Cardiac muscle cell (in vitro differentiated cells and primary cell): ENCODE results near the gene TMEM147. TPM values are rescaled to one million over a fixed set of nuclear protein-coding genes. Genes with fewer than 3 reads are reported as not detected.

Source experiments
- DNase-seq, 2 donors: peaks; one replicate each; pipeline versions ENCODE4 v3.0.0 to v3.0.0-alpha.2; 2010 to 2017; ENCODE audit warnings: low read depth in 1 of 2, low spot score in 1 of 2
- H3K27ac ChIP-seq: fragments of 200-600 bp; sonication (generic); 2 replicates; pipeline ENCODE4 v1.5.1; 2016
- H3K27me3 ChIP-seq: fragments of 200-600 bp; sonication (generic); 2 replicates; pipeline ENCODE4 v1.6.0; 2016; ENCODE audit warnings: control low read depth
- H3K36me3 ChIP-seq: fragments of 200-600 bp; sonication (generic); 2 replicates; pipeline ENCODE4 v1.5.1; 2016; ENCODE audit warnings: control low read depth
- H3K4me1 ChIP-seq: fragments of 200-600 bp; sonication (generic); 2 replicates; pipeline ENCODE4 v1.8.1; 2017; ENCODE audit warnings: low read depth, mild to moderate bottlenecking, mixed run types
- H3K4me3 ChIP-seq: fragments of 200-600 bp; sonication (generic); 2 replicates; pipeline ENCODE4 v1.5.1; 2016; ENCODE audit warnings: mild to moderate bottlenecking
- H3K9me3 ChIP-seq: fragments of 200-600 bp; sonication (generic); 2 replicates; pipeline ENCODE4 v1.5.1; 2017; ENCODE audit warnings: low read depth, mild to moderate bottlenecking, control low read depth
- CTCF ChIP-seq: IDR thresholded peaks from 2 replicates; pipeline ENCODE4 v1.5.1; 2012; ENCODE audit warnings: low read depth, mild to moderate bottlenecking, low read length
- polyA plus RNA-seq: library from polyadenylated mRNA; unstranded; fragments of >200 nt; fragmentation: Nextera tagmentation; extraction: Ambion mirVana; gene quantifications from 2 replicates; pipeline ENCODE4 v1.2.1, GENCODE V29; 2016
- total RNA-seq: library from RNA; depleted of rRNA; stranded (reverse); fragments of >200 nt; gene quantifications from 2 replicates; pipeline ENCODE4 v1.2.3, GENCODE V29; 2016

TMEM147 gene
- total and polyA plus RNA-seq, 2 experiments from 2014 or later: 95.9 to 260 TPM

- Histone ChIP-seq H3K9me3 (no peaks in the 10 kb centered on the region), H3K4me1 (peaks cover 6% of the 10 kb centered on the region), H3K27me3 (no peaks in the 10 kb centered on the region), H3K27ac (no peak overlapping the region), H3K4me3 (no peak overlapping the region), H3K36me3 (no peaks in the 10 kb centered on the region)
- peak in 1 of 2 donors; percentile 30 for DNase-seq
- no peak for TF ChIP-seq CTCF
These were observed 26.1 kb upstream of the TMEM147 start for GRCh38 chr19:35519291-35519690.

- no peaks in the 10 kb centered on the region for H3K9me3 ChIP-seq
- no peak overlapping the region for H3K27ac ChIP-seq
- H3K27me3 ChIP-seq: no peaks in the 10 kb centered on the region
- DNase-seq: no peak
- no peaks in the 10 kb centered on the region for H3K36me3 ChIP-seq
- peaks cover 10% of the 10 kb centered on the region for H3K4me1 ChIP-seq
- H3K4me3 ChIP-seq: no peak overlapping the region
- no peak for TF ChIP-seq CTCF
These were observed 24.2 kb upstream of the TMEM147 start for GRCh38 chr19:35521124-35521743.

- DNase-seq: no peak
- no peak overlapping the region for H3K27ac ChIP-seq
- no peaks in the 10 kb centered on the region for H3K27me3 ChIP-seq
- no peaks in the 10 kb centered on the region for H3K36me3 ChIP-seq
- TF ChIP-seq CTCF: no peak
- peaks cover 10% of the 10 kb centered on the region for H3K4me1 ChIP-seq
- H3K4me3 ChIP-seq: no peak overlapping the region
- H3K9me3 ChIP-seq: no peaks in the 10 kb centered on the region
These were observed 22.6 kb upstream of the TMEM147 start for GRCh38 chr19:35522745-35523327.

GRCh38 chr19:35524181-35524837 is 21.1 kb upstream of the TMEM147 start:
- peaks cover 10% of the 10 kb centered on the region for H3K4me1 ChIP-seq
- no peak overlapping the region for H3K4me3 ChIP-seq
- no peaks in the 10 kb centered on the region for H3K9me3 ChIP-seq
- H3K36me3 ChIP-seq: no peaks in the 10 kb centered on the region
- H3K27ac ChIP-seq: no peak overlapping the region
- H3K27me3 ChIP-seq: no peaks in the 10 kb centered on the region
- no peak for TF ChIP-seq CTCF
- DNase-seq: peak in 1 of 2 donors; percentile 44

- DNase-seq: no peak
- H3K36me3 ChIP-seq: no peaks in the 10 kb centered on the region
- no peak overlapping the region for H3K4me3 ChIP-seq
These were observed 19.6 kb upstream of the TMEM147 start for GRCh38 chr19:35525873-35526272.

More at GRCh38 chr19:35525873-35526272, 19.6 kb upstream of the TMEM147 start:
- Histone ChIP-seq H3K4me1 (peaks cover 10% of the 10 kb centered on the region), H3K27me3 (no peaks in the 10 kb centered on the region), H3K27ac (no peak overlapping the region), H3K9me3 (no peaks in the 10 kb centered on the region)
- TF ChIP-seq CTCF: no peak
